GM11168 (cell line): Measurements from ENCODE around the gene GUCA2B.

Experiments used
- in situ Hi-C: fragments of 300-500 bp; cut with MboI; formaldehyde crosslinking; loops from one replicate; pipeline ENCODE4 v1.12.0; 2022; ENCODE audit warnings: low sequenced_read_pairs; ENCODE audit not compliant: unreplicated experiment

The GUCA2B gene

GRCh38 chr1:42164551-42165420 lies 11.6 kb downstream of the GUCA2B start, which contains the start of gene GUCA2A:
TSS of gene GUCA2A (minus strand) at chr1:42164745. CDS start at chr1:42164712, 33 bp downstream.
- in situ Hi-C loops, result loop anchor here (25.0 kb wide), 1 partner anchor 602 kb away; no protein-coding TSS in a partner anchor

- in situ Hi-C loops, result loop anchor here (25.0 kb wide), 1 partner anchor 603 kb away; no protein-coding TSS in a partner anchor
These were observed 12.5 kb downstream of the GUCA2B start for GRCh38 chr1:42165511-42166210.

- in situ Hi-C loops, result loop anchor here (25.0 kb wide), 1 partner anchor 606 kb away; no protein-coding TSS in a partner anchor
These were observed 14.6 kb downstream of the GUCA2B start for GRCh38 chr1:42167611-42168390.

- in situ Hi-C loops, result loop anchor here (25.0 kb wide), 1 partner anchor 606 kb away; no protein-coding TSS in a partner anchor
These were observed 15.1 kb downstream of the GUCA2B start for GRCh38 chr1:42168391-42168670.

- in situ Hi-C loops, result loop anchor here (25.0 kb wide), 1 partner anchor 606 kb away; no protein-coding TSS in a partner anchor
These were observed 15.6 kb downstream of the GUCA2B start for GRCh38 chr1:42168763-42169162.

- in situ Hi-C loops, result loop anchor here (25.0 kb wide), 1 partner anchor 609 kb away; no protein-coding TSS in a partner anchor
These were observed 17.8 kb downstream of the GUCA2B start for GRCh38 chr1:42170779-42171621.

- in situ Hi-C loops, result loop anchor here (25.0 kb wide), 1 partner anchor 609 kb away; no protein-coding TSS in a partner anchor
These were observed 18.6 kb downstream of the GUCA2B start for GRCh38 chr1:42171679-42172266.

- in situ Hi-C loops, result loop anchor here (25.0 kb wide), 1 partner anchor 610 kb away; no protein-coding TSS in a partner anchor
These were observed 19.3 kb downstream of the GUCA2B start for GRCh38 chr1:42172381-42173133.

- in situ Hi-C loops, result loop anchor here (25.0 kb wide), 1 partner anchor 611 kb away; no protein-coding TSS in a partner anchor
These were observed 20.1 kb downstream of the GUCA2B start for GRCh38 chr1:42173155-42173933.

GRCh38 chr1:42173961-42174735 lies 20.9 kb downstream of the GUCA2B start:
- in situ Hi-C loops, result loop anchor here (25.0 kb wide), 1 partner anchor 612 kb away; no protein-coding TSS in a partner anchor

- in situ Hi-C loops, result no loop called here
These were observed 22.3 kb downstream of the GUCA2B start for GRCh38 chr1:42175314-42176054.

GRCh38 chr1:42176902-42177519 lies 23.8 kb downstream of the GUCA2B start:
- in situ Hi-C loops, result no loop called here

- in situ Hi-C loops, result no loop called here
These were observed 24.4 kb downstream of the GUCA2B start for GRCh38 chr1:42177541-42177981.

- in situ Hi-C loops, result no loop called here
These were observed 25.0 kb downstream of the GUCA2B start for GRCh38 chr1:42178249-42178648.

GRCh38 chr1:42179275-42179674 lies 26.1 kb downstream of the GUCA2B start:
- in situ Hi-C loops, result no loop called here
